Hippocampal formation (tissue), 2 donors: ENCODE measurements around the gene TMEM92.
A peak's percentile ranks its signal among the peaks of the same experiment; 100 is the strongest.
"Not testable (repeated sequence)": the region's sequence is repeated elsewhere in the genome, so short reads cannot be mapped to it uniquely, and the experiment has no call there.

Source experiments
- DNase-seq, 2 donors: peaks; one replicate each; lab custom pipeline; 2025; lab: John Stamatoyannopoulos, UW

Gene TMEM92

GRCh38 chr17:50262001-50262794 lies 12.1 kb upstream of the TMEM92 start:
- DNase-seq, result no peak

GRCh38 chr17:50263331-50264262 lies 10.7 kb upstream of the TMEM92 start:
- DNase-seq, result no peak

- DNase-seq, result no peak
These were observed 9.8 kb upstream of the TMEM92 start for GRCh38 chr17:50264263-50265113.

GRCh38 chr17:50265212-50265611 lies 9.1 kb upstream of the TMEM92 start:
- no peak for DNase-seq

- no peak for DNase-seq
These were observed 8.5 kb upstream of the TMEM92 start for GRCh38 chr17:50265690-50266315.

- no peak for DNase-seq
These were observed 7.7 kb upstream of the TMEM92 start for GRCh38 chr17:50266384-50267073.

- DNase-seq, result no peak
These were observed 7.0 kb upstream of the TMEM92 start for GRCh38 chr17:50267074-50267841.

GRCh38 chr17:50268026-50268425 lies 6.2 kb upstream of the TMEM92 start:
- DNase-seq, result no peak

GRCh38 chr17:50268743-50269275 lies 5.5 kb upstream of the TMEM92 start:
- DNase-seq, result no peak

- DNase-seq, result peak in 1 of 2 donors; percentile 11
These were observed 4.5 kb upstream of the TMEM92 start for GRCh38 chr17:50269477-50270434.

GRCh38 chr17:50270435-50271362 lies 3.6 kb upstream of the TMEM92 start:
- no peak for DNase-seq

- not testable (repeated sequence) for DNase-seq
These were observed 2.9 kb upstream of the TMEM92 start for GRCh38 chr17:50271363-50271750.

- no peak for DNase-seq
These were observed 2.0 kb upstream of the TMEM92 start for GRCh38 chr17:50272246-50272645.

- DNase-seq, result peak; percentile 13 to 54
These were observed 1.3 kb upstream of the TMEM92 start for GRCh38 chr17:50272711-50273653.

GRCh38 chr17:50273654-50274040 lies 619 bp upstream of the TMEM92 start:
- DNase-seq, result no peak

- no peak for DNase-seq
These were observed 593 bp downstream of the TMEM92 start for GRCh38 chr17:50274897-50275221.

GRCh38 chr17:50275279-50275678 lies 1.0 kb downstream of the TMEM92 start:
- DNase-seq, result no peak
